T-helper 2 cell (primary cell): ENCODE data around the gene SEL1L2.

Experiments
- DNase-seq, 5 experiments: peaks; one replicate each; pipeline versions ENCODE4 v3.0.0 to v3.0.0-alpha.2; 2012 to 2022

Gene SEL1L2

DNA sequence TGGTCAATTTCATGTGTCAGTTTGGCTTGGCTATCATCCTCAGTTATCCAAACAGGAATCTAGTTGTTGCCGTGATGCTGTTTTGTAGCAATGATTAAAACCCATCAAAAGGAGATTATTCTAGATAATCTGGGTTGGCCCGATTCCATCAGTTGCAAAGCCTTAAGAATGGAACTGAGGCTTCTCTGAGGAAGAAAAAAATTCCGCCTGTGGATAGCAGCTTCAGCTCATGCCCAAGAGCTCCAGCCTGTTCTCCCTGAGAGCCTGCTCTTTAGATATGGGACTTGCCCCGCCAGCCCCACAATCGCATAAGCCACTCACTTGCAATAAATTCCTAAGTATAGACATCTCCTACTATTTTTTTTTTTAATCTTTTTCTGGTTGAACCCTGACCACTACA, 61.5 kb downstream of the SEL1L2 start:
- no peak for DNase-seq

DNA sequence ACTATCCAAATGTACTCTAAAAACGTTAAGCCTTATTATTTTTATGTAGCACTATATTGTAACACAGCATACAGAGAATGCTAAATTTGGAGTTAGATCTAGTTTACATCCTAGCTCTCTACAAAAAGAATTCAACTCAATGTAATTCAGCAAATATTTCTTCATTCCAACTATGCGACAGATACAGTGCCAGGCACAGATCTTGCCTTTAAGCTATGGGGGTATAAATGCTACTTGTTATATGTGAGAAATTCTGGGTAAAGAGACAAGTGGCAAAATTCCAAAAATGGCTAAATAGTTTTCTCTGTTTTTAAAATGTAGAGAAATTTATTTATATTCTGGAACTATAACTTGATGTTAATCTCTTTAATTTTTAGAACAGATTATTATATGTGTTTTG, 63.2 kb downstream of the SEL1L2 start:
- no peak for DNase-seq

DNA sequence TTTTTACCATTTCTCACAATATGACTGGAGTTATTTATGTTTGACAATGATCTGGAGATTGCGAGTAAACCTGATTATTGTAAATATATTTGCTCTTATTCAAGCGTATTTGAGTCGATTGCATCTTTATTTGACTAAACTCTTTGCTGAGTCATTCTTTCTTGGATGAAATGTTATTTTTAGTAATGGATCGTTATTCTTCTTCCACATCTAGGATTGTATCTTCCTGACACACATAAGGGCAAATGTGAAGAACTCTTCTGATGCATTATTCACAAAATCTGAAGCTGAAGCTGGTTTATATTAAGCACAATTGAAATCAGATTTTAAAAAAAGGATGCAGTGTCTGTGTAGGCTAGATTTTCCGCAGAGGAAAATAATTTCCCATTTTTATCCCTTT, 68.2 kb downstream of the SEL1L2 start:
- no peak for DNase-seq

DNA sequence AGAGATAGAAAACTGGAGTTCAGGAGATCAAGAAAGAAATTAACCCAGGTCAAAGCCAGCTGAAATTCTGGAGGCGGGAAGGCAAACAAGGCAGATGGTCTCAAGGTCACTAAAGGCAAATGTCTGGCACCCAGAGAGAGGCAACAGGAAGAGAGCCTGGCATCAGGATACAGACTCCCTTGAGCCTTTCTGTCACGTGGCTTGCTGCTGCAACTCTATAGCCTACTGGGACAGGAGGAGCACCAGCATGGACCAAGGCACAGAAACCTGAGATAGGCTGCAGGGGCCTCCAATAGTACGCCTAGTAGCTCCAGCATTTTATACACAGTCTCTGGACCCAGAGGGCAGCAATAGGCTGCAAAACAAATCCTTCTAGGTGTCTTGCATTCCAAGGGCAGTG, 75.1 kb downstream of the SEL1L2 start:
- DNase-seq = no peak

DNA sequence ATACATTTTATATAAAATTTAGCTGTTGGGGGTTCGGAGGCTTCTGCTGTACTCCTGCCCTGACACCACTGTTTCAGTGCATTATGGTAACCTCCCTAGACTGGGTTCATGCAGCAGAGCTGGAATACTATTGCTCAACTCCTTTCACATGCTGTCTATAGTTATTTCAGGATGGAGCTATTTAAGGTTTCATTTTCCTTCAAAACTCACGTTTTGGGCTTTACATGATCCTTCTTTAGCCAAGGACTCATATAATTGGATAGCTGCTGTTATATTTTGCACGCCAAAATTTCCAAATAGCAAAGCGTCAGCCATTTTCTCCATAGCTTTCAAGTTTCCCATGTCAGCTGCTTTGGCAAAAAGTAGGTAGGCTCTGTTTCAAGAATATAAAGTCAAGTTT, 76.8 kb downstream of the SEL1L2 start:
- no peak for DNase-seq

DNA sequence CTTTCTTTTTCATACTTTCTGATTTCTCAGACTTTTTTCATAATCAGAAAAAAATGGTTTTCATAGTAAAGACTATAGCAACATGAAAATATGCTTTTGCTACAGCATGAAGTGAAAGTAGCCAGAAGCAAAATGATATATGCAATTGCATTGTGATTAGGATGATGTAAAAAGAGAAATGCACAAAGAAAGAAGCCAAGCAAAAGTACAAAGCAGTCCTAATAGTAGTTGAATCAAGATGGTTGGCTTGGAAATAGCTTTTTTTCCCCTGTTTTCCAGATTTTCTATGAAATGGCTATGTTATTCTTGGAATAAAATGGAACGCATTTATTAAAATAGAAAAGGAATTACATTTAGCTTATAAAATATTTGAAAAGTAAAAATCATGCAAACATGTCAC, 77.3 kb downstream of the SEL1L2 start:
- no peak for DNase-seq

DNA sequence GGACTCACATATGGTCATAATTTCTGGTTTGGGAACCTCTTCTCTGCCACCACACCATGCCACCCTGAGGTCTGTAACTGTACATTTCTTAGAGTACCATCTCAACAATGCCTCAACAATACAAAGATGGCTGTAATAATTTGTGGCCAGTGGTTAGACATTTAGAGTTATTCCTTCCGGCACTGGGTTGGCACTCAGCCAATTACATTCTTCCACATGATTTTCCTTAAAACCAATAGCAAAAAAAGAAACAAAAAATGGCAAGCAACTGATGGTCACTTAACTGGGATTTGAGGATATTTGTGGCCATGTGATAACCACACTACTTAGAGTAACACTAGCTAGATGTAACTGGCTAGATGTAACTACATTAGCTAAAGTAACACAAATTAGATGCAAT, 79.9 kb downstream of the SEL1L2 start:
- DNase-seq = no peak

DNA sequence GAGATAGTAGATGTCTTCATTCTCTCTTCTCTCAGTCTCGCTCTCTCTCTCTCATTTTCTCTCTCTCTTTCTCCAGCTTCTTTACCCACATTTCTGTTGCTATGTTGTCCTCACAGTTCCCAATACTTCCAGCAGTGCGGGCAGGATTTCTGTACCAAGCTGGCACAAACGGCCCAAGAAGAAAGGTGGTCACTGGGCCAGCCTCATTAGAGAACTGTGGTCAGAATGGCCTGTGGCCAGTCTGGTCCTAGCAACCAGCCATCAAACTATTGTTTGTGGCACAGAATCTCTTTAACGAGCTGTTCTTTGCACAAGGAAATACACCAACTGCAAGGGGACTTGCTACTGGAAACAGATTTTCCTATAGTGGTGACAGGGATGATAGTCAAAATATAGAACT, 81.3 kb downstream of the SEL1L2 start:
- no peak for DNase-seq

DNA sequence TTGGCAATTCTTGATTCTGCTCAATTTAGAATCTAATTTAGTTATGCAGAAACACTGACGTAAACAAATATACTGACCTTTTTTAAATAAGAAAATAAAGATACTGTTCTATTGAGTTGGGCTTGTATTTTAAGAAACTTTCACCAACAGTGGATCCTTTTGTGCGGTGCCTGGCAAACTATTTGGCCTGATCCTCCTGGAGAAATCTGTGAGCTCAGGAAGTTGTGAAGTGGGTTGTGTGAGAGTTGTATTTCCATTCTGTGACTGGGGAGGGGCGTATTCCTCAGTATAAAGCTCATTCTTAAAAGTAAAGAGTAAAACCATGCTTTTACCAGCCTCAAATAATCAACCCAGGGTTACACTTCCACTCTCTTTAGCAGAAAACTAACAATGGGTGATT, 85.6 kb downstream of the SEL1L2 start:
- no peak for DNase-seq

DNA sequence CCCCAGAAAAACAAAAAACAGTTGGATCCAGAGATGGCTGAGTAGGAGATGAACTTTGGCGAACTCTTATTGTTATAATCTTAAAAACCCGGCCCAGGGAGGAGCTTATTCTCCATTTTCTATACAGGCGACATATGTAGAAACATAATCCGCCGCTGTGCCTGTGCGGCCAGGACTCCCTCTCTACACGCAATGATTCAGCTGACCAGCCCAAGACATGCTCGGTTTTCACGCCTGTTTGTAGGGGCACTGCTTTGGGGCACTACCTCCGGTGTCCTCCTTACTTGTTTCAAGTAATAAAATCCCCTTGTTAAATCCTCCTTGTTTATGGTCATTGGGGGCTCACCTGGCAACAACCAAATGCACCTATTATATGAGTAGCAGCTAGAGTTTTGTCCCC, 89.9 kb downstream of the SEL1L2 start:
- DNase-seq = no peak

DNA sequence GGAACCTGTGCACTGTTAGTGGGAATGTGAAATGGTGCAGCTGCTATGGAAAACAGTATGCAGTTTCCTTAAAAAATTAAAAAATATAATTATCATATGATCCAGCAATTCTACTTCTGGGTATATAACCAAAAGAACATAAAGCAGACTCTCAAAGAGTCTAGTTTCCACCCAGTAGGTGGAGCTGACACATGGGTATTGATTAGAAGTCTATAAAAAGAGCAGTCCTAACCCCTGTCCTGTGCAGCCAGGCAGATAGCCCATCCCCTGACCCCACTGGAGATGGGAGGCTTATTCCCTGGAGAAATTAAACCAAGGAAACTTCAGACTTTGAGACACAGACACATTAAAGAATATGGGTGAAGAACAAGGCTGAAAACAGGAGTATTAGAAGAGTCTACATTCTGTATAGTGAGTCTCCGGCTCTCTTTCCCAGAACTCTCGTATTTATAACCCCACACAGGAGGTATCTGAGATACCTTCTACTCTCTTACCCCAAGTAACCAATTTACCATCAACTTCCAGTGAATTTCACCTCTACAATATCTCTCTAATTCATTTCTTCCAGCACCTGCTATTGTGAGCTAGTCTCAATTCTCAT, 92.3 kb downstream of the SEL1L2 start:
- DNase-seq = no peak

DNA sequence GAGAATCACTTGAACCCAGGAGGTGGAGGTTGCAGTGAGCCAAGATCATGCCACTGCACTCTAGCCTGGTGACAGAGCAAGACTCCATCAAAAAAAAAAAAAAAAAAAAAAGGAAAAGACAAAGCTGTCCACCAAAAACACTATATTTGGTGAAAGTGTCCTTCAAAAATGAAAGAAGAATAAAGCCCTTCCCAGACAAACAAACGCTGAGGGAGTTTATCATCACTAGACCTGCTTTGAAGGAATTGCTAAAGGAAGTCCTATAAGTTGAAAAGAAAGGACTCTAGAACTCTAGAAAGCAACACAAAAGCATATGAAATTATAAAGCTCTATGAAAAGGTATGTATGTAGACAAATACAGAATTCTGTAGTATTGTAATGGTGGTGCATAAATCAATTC, 98.8 kb downstream of the SEL1L2 start:
- DNase-seq = no peak

DNA sequence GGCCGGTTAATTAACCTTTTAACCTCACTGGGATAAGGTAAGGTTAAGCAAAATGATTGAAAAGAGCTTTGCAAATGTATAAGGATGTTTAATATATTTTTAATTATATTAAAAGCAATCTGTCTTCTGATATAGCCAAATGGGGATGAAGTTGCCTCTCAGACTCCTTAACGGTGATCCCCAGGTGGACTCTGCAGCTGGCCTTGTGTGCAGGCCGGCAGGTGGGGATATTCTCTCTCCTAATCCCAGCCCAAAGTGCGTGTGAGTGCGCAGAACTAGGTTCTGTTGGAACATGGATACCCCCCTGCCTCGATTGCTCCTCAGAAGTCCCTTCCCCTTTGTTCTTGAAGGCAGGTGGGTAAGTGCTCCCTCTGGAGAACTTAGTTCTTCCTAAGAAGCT, 105.6 kb downstream of the SEL1L2 start:
- DNase-seq = no peak

DNA sequence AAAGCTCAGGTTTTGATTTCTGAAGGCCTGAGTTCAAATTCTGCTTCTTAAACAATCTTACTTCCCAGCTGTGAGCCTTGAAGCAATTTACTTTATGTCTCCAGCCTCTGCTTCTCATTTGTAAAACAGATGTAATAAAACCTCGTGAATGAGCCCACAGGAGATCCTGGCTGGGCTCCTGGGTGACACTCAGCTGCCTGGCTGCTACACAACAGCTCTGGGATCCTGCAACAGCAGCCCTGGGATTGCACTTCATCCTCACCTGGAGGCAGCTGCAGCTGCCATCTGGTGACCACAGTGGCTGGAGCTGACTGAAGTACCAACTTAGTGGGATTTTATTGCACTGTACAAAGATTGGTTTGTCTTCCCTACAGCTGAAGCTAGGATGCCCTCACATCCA, 107.0 kb downstream of the SEL1L2 start:
- no peak for DNase-seq

DNA sequence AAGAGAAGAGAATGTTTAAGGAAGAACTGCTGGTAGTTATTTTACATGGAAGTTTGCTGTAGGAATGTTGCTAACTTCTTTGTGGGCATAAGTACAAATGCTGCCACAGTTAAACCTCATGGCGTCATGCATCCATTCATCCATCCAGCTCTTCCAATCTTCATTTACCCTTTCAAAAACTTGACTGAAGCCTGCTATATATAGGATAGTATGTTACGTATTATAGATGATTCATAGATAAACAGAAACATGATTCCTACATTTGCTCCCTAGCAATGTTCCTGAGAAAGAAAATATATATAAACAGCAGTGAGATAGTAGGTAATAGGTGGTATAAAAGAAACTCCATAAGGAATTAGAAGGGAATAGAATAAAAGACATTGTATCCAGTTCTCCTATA, 111.8 kb downstream of the SEL1L2 start:
- DNase-seq = no peak

DNA sequence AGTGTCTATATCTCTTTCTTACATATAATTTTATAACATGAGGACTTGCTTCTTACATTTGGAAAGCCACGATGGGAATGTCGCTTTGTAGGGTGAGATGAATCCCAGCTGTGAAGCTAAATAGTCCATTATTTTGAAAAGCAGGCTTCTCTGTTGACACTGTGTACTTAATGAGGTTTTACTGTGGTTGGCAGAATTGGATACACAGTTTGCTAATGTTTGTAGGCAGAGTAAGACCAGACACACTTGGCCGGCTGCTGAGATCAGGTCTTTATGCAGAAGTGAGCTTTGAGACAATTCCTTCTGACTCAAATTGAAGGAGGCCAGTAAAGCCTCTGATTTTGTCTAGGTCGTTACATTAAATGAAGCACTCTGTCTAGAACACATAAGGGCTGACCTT, 112.6 kb downstream of the SEL1L2 start:
- no peak for DNase-seq

DNA sequence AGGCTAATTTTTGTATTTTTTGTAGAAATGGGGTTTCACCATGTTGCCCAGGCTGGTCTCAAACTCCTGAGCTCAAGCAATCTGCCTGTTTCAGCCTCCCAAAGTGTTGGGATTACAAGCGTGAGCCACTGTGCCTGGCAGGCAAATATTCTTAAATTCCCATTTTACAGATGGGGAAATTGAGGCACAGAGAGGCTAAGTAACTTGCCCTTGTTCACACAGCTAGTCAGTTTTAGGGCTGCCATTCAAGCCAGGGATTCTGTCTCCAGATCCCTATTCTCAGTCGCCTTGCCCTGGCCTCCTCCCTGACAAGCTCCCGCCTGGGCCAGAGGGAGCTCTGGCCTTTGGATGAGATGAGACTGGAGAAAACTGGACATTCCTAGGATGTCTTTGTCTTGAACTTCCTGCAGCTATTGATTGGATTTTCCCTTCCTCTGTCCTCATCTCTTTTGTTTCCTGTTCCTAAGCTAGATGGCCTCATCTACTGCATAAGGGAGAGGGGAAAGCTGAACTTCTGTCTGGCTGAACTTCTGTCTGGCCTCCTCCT, 115.1 kb downstream of the SEL1L2 start:
- no peak for DNase-seq

DNA sequence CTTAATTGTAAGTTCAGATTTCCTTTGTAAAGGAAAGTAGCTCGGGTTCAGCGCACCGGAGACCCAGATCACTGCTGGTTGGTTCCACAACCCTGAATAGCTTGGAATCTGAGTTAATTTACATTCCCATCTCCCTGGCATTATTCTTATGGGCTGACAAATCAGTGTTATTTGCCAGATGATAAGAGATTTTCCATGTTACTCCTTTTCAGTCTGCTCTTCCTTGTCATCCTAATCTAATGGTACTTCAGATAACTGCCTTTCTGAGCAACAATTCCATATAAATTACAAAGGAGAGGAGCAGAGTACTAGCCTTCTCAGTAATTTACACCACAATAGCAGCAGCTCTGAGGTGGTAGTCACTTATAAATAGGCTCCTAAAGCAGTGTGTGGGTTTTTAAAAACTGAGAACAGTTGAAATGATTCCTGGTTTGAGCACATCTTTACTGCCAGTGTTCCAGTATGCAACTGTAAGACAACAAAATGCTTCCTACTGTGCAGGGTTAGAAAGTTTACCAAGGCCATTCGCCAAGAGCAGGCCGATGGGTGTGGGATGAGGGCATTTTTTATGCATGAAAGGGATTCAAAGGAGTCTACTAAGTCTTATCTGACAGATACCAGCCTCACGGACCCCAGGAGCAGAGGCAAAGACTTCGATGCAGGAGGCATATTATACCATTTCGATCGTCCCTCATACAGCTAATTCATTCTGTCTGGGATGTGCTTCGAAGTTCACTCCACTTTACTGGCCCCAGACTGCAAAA, 115.8 kb downstream of the SEL1L2 start:
- DNase-seq = no peak

DNA sequence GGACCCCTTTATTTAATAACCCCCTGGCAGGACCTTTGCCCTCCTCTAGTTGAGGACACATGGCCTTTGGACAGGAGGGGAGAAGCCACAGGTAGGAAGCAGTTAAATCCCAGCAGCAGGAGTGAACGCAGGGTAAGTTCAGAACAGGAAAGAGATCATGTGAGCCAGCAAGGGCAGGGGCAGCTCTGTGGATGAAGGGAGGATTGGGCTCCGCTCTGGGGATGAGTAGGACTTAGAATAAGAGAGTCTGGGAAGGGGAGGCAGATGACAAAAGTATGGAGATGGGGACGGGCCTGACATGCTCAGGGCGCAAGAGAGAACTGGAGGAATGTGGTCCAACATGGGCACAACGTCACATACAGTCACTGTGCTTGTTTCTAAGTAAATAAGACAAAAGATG, 116.6 kb downstream of the SEL1L2 start:
- no peak for DNase-seq

DNA sequence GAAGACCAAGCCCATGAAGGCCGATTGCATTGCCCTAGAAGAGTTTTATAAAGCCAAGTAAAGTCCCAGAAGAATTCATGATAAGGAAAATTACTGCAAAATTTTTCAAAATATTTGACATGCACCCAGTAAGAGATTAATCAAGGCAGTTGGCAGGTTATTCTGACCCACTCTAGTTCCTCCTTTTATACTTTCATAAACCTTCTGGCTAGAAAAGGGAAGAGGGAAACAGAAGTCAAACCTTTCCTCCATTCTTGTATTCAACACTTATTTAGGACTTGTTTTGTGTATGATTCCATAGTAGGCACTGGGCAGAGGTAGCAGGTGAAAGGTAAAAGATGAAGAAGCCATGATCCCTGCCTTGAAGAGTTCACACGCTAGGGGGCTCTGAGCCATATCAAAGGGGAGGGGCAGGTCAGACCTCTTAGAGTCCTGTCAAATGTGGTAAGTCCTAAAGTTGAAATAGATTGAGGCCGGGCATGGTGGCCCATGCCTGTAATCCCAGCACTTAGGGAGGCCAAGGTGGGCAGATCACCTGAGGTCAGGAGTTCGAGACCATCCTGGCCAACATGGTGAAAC, 120.2 kb downstream of the SEL1L2 start:
- DNase-seq = no peak

DNA sequence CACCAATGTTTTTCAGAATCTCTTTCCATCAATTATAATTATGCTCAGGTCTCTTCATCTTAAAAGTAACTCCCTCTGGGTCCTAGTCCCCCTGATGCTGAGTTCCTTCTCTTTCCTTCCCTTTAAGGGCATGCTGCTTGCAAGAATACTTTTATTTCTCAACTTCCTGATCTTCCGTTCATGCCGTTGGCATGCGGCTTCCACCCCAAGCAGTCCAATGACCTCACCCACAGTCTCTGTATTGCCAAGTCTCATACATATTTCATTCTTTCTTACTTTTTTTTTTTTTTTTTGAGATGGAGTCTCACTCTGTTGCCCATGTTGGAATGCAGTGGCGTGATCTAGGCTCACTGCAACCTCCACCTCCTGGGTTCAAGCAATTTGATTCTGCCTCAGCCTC, 122.1 kb downstream of the SEL1L2 start:
- no peak for DNase-seq

DNA sequence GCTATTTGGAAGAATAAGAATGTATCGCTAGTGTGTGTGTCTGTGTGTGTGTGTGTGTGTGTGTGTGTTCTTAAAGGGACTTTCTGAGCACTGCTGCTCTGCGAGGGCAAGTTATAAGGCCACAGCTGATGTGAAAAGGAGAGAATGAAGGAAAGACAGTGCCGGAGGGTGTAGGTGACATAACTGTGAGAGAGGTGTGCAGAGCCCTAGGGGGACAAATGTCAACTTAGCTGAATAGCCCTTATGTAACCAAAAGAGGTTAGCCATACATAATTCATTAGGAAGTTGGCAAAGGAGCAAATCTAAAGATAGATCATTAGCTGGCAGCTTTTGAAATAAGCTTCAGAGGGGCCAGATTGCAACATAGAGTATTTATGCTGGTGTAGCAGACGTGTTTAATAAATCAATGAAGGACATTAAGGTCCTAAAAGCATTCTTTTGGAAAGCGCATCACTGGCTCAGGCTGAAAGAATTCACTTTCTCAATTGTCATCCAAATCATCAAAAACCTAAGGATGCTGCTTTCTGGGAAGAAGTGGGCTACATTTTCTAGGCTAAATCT, 124.5 kb downstream of the SEL1L2 start:
- DNase-seq = no peak

DNA sequence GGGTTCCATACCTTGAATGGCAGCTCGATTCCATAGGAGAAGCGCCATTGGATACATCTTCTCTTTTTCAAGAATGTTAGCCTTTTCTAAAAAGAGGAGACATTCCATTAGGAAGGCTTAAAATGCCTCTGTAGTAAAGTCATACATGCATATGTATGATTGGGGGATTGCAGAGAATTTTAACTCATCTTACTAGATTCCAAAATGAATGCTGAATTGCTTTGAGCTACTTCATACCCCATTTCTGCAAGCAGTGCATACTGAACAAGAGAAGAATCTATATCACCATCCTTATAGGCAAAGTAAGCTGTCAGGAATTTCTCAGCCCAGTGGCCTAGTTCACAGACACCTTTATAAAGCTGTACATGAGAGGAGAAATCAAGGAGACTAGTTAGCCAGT, 125.3 kb downstream of the SEL1L2 start:
- no peak for DNase-seq

DNA sequence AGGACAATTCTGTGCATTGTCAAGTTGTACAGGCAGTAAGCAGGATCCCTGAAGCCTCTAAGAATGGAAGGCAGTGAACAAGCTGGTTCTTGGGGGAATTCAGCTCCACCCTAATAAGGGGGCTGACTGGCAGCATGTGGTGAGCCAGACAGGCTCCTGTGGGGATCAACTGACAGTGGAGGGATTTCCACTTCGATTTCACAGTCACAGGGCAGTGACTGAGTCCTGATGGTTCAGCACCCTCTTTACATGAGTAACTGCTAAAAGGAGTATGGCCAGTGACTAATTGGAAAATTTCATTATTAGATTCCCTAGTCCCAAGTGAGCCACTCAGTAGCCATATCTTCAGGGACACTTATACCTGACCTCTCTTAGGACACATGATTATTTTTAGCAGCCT, 127.2 kb downstream of the SEL1L2 start:
- no peak for DNase-seq
